ENCODE data around the gene CYB5RL.

CYB5RL gene

DNA sequence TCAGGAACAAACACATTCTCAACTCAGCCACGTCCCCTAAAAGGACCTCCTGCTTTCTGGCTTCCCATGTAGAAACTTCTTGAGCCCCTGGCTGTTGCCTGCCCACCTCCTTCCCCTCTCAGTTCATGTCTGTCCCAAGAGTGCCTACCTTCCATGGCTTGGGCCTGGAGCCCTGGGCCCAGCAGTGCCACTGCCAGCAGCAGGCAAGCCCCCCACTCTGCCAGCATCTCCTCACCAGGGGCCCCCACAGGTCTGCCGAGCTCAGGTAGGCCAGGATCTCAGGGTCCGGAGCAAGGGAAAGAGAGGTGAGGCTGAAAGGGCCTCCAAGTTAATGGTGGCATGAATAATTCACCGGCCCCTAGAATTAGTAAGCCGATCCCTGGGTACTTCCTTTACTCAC, 47.1 kb downstream of the CYB5RL start, which contains the start of gene CDCP2:
Gene CDCP2, minus strand, starts transcription at position 305 of the 400 bp plus-strand sequence. Its CDS starts 78 bp downstream, at position 227.
- TF ChIP-seq, protein P1, sequence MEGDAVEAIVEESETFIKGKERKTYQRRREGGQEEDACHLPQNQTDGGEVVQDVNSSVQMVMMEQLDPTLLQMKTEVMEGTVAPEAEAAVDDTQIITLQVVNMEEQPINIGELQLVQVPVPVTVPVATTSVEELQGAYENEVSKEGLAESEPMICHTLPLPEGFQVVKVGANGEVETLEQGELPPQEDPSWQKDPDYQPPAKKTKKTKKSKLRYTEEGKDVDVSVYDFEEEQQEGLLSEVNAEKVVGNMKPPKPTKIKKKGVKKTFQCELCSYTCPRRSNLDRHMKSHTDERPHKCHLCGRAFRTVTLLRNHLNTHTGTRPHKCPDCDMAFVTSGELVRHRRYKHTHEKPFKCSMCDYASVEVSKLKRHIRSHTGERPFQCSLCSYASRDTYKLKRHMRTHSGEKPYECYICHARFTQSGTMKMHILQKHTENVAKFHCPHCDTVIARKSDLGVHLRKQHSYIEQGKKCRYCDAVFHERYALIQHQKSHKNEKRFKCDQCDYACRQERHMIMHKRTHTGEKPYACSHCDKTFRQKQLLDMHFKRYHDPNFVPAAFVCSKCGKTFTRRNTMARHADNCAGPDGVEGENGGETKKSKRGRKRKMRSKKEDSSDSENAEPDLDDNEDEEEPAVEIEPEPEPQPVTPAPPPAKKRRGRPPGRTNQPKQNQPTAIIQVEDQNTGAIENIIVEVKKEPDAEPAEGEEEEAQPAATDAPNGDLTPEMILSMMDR (IDR thresholded peaks at IDR 0.05), result no peak

DNA sequence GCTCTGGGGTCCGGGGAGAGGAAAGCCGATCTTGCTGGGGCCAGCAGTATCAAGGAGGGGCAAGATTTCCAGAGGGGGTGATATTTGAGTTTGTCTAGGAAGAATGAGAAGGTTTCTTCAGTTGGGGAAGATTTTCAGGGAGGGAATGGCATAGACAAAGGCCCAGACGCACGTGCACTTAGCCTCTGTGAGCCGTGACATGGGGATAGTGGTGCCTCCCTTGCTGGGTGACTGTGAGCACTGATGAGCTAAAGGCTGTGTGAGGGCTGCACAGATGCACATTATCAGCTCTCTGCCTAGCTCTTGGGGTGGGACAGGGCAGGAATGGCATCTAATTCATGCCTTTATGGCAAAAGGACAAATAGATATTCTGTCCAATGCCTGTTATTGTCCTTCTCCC, 48.8 kb downstream of the CYB5RL start:
- TF ChIP-seq, protein P1 (IDR thresholded peaks at IDR 0.05), result no peak
